ENCODE data around the gene P2RY6. TPM values are rescaled to one million over a fixed set of nuclear protein-coding genes. Genes with fewer than 3 reads are reported as not detected.
A peak's percentile ranks its signal among the peaks of the same experiment; 100 is the strongest.

The P2RY6 gene
- total and polyA plus RNA-seq, 2 of the 4 experiments (the other 2 are of a cell fraction), result 0.44 TPM; not detected in 1

DNA sequence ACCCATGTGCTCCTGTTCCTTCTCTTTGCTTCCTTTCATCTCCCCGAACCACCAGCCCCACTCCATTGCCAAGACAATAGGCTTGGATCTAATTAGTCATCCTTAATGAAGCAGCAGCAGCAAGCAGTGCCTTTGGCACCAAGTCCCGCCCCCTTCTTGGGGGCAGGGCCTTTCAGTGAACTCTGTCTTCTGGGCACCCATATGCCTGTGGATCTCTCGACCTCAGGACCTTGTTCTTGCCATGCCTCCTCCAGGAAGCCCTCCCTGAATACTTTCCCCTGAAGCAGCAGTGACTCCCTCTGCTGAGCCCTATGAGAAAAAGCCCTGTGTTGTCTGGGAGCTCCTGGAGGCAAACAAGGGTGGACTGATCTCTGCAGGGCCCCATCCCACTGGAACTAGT lies 68.0 kb downstream of the P2RY6 start:
- H4K91ac ChIP-seq (ENCODE audit: insufficient read depth, low read depth, low read length), result no peak overlapping the region
- no peak overlapping the region for H3K4me2 ChIP-seq (ENCODE audit: low read depth, low read length)
- no peak overlapping the region for H3K18ac ChIP-seq (ENCODE audit: low read depth, low read length)
- peaks cover 22% of the 10 kb centered on the region for H3K4me1 ChIP-seq (ENCODE audit: control insufficient read depth, insufficient read depth, low read length)
- ATAC-seq (ENCODE audit: low read depth), result no peak
- H3K9ac ChIP-seq (ENCODE audit: low read depth, low read length), result no peak overlapping the region
- in situ Hi-C loops (cut with MboI; ENCODE audit: low sequenced_read_pairs), result no loop called here
- no peak overlapping the region for H2BK120ac ChIP-seq (ENCODE audit: low read depth, low read length)
- H2AFZ ChIP-seq (replicated peaks; ENCODE audit: low read length, poor library complexity), result no peak overlapping the region
- no peak overlapping the region for H4K5ac ChIP-seq (ENCODE audit: low read depth, low read length)
- no peak overlapping the region for H3K27ac ChIP-seq (ENCODE audit: insufficient read depth, low read length)
- H3K9me3 ChIP-seq (ENCODE audit: control insufficient read depth, insufficient read depth, low read length), result no peaks in the 10 kb centered on the region
- H2AK5ac ChIP-seq (ENCODE audit: low read depth, low read length), result 0 out of 2 replicates have a peak overlapping the region, but pooled peaks have one; percentile 4
- dilution Hi-C loops (cut with HindIII; ENCODE audit: low sequenced_read_pairs, unreplicated experiment), result no loop called here
- H4K8ac ChIP-seq (ENCODE audit: low read depth in 2 of 2, low read length in 2 of 2), result no peak overlapping the region
- DNase-seq, result no peak
- TF ChIP-seq MXI1 (IDR thresholded peaks at IDR 0.05; ENCODE audit: borderline replicate concordance, low read depth, low read length), result no peak
- no peak overlapping the region for H2BK20ac ChIP-seq (ENCODE audit: low read depth, low read length)
- no CpG with 5 or more reads among the region's 3 CpGs for WGBS, 2 experiments (ENCODE audit: extremely low coverage in 2 of 2, insufficient read length in 1 of 2)
- POLR2A ChIA-PET (ENCODE audit: unreplicated experiment), result no interaction called here
- no TSS peak for BruUV-seq (replicated peaks)
- no peak overlapping the region for H3K4me3 ChIP-seq (ENCODE audit: insufficient read depth, low read depth, low read length)
- H3K27me3 ChIP-seq (ENCODE audit: control insufficient read depth, insufficient read depth, low read length), result no peaks in the 10 kb centered on the region
- no peak overlapping the region for H3K4ac ChIP-seq (ENCODE audit: low read depth, low read length)
- no peak overlapping the region for H2AK9ac ChIP-seq (replicated peaks; ENCODE audit: low read depth, low read length, poor library complexity)
- CTCF ChIA-PET, result interaction anchor here (1.8 kb wide), 1 partner anchor 11 kb away, joined by 9 read pairs; no protein-coding TSS in a partner anchor
- no peak overlapping the region for H2BK5ac ChIP-seq (ENCODE audit: low read depth, low read length, poor library complexity, severe bottlenecking)
- H3K14ac ChIP-seq (replicated peaks; ENCODE audit: low read depth, low read length), result no peak overlapping the region
- no peak overlapping the region for H2BK15ac ChIP-seq (ENCODE audit: low read depth, low read length)
- intact Hi-C loops (cut with micrococcal nuclease), result no loop called here
- H3K79me1 ChIP-seq (ENCODE audit: low read depth in 1 of 2, low read length in 2 of 2), result peaks cover 20 to 89% of the 10 kb centered on the region in 2 experiments
- peaks cover 6% of the 10 kb centered on the region; the same call in 1 of the 2 replicates for H3K36me3 ChIP-seq (ENCODE audit: control insufficient read depth, insufficient read depth, low read length)
- H4K20me1 ChIP-seq (ENCODE audit: insufficient read depth, low read length), result peaks cover 100% of the 10 kb centered on the region
- no peak overlapping the region for H3K56ac ChIP-seq (ENCODE audit: extremely low read depth, insufficient read depth, low read length)
- H3K23ac ChIP-seq (ENCODE audit: low read depth, low read length), result no peak overlapping the region
- peaks cover 8% of the 10 kb centered on the region; the same call in 1 of the 2 replicates for H3K9me1 ChIP-seq (ENCODE audit: insufficient read depth, low read length)

Measured in IMR-90 (cell line).